ENCODE data around the gene NIM1K. TPM values are rescaled to one million over a fixed set of nuclear protein-coding genes. Genes with fewer than 3 reads are reported as not detected.
"Not testable (repeated sequence)": the region's sequence is repeated elsewhere in the genome, so short reads cannot be mapped to it uniquely, and the experiment has no call there.

NIM1K gene
- total RNA-seq, 1 experiment from 2014 or later: 0.26 TPM

DNA sequence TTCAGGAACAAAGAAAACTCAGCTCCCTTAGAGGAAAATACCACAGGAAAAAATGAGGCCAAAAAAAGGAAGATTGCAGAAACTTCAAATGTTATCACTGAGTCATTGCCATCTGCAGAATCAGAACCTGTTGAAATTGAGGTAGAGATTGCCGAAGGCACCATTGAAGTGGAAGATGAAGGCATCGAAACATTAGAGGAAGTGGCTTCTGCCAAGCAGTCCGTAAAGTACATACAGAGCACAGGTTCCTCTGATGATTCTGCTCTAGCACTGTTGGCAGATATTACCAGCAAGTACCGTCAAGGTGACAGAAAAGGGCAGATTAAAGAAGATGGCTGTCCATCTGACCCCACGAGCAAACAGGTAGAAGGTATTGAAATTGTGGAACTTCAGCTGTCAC lies 30.8 kb upstream of the NIM1K start:
- H3K27me3 Mint-ChIP-seq (ENCODE audit: unreplicated experiment): no peaks in the 10 kb centered on the region
- no peak overlapping the region for H3K4me3 Mint-ChIP-seq (ENCODE audit: low read depth, unreplicated experiment)
- CTCF ChIA-PET: interaction anchor here (0.7 kb wide), 1 partner anchor 1336 kb away, joined by 5 read pairs; no protein-coding TSS in a partner anchor
- no peak overlapping the region for H3K27ac Mint-ChIP-seq (ENCODE audit: unreplicated experiment)
- peaks cover 40% of the 10 kb centered on the region for H3K36me3 Mint-ChIP-seq (ENCODE audit: insufficient read depth, unreplicated experiment)
- no peaks in the 10 kb centered on the region for H3K4me1 Mint-ChIP-seq (ENCODE audit: low read depth, unreplicated experiment)
- TF ChIP-seq, protein P1, sequence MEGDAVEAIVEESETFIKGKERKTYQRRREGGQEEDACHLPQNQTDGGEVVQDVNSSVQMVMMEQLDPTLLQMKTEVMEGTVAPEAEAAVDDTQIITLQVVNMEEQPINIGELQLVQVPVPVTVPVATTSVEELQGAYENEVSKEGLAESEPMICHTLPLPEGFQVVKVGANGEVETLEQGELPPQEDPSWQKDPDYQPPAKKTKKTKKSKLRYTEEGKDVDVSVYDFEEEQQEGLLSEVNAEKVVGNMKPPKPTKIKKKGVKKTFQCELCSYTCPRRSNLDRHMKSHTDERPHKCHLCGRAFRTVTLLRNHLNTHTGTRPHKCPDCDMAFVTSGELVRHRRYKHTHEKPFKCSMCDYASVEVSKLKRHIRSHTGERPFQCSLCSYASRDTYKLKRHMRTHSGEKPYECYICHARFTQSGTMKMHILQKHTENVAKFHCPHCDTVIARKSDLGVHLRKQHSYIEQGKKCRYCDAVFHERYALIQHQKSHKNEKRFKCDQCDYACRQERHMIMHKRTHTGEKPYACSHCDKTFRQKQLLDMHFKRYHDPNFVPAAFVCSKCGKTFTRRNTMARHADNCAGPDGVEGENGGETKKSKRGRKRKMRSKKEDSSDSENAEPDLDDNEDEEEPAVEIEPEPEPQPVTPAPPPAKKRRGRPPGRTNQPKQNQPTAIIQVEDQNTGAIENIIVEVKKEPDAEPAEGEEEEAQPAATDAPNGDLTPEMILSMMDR (IDR thresholded peaks at IDR 0.05; ENCODE audit: unreplicated experiment): no peak
- BruUV-seq (replicated peaks): TSS peak; percentile 53
- intact Hi-C loops (cut with micrococcal nuclease; ENCODE audit: unreplicated experiment): no loop called here
- no peak for DNase-seq
- no peaks in the 10 kb centered on the region for H3K9me3 Mint-ChIP-seq (ENCODE audit: low read depth, unreplicated experiment)

DNA sequence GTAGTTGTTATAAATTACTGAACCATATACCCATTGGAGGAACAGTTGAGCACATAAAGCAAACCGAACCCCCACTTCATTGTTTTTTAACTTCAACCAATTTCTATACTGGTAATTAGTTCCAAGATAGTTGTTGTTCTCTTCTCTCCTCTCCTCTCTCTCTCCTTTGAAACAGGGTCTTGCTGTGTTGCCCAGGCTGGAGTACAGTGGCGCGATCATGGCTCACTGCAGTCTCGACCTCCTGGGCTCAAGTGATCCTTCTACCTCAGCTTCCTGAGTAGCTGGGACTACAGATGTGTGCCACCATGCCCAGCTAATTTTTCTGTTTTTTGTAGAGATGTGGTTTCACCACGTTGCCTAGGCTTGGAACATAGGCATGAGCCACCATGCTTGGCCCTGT lies 27.2 kb upstream of the NIM1K start:
- BruUV-seq (replicated peaks); H3K4me1 Mint-ChIP-seq (ENCODE audit: low read depth, unreplicated experiment); DNase-seq; H3K4me3 Mint-ChIP-seq (ENCODE audit: low read depth, unreplicated experiment); CTCF ChIA-PET; intact Hi-C loops (cut with micrococcal nuclease; ENCODE audit: unreplicated experiment); H3K9me3 Mint-ChIP-seq (ENCODE audit: low read depth, unreplicated experiment); H3K27ac Mint-ChIP-seq (ENCODE audit: unreplicated experiment); H3K27me3 Mint-ChIP-seq (ENCODE audit: unreplicated experiment): not testable (repeated sequence)
- H3K36me3 Mint-ChIP-seq (ENCODE audit: insufficient read depth, unreplicated experiment): peaks cover 38% of the 10 kb centered on the region

DNA sequence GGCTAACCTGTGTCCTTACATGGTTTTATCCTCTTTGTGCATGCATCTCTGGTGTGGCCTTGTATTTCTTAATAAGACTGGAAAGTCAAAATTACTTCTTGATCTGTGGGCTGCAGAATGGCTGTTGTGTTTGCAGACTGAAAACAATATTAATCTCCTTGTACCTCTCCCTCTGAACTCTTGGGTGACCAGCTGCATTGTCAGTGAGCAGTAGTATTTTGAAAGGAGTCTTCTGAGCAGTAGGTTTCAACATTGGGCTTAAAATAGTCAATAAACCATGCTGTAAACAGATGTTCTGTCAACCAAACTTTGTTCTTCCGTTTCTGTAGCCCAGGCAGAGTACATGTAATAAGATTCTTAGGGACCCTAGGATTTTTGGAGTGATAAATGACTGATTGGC lies 26.7 kb upstream of the NIM1K start:
- peaks cover 36% of the 10 kb centered on the region for H3K36me3 Mint-ChIP-seq (ENCODE audit: insufficient read depth, unreplicated experiment)
- intact Hi-C loops (cut with micrococcal nuclease; ENCODE audit: unreplicated experiment): no loop called here

DNA sequence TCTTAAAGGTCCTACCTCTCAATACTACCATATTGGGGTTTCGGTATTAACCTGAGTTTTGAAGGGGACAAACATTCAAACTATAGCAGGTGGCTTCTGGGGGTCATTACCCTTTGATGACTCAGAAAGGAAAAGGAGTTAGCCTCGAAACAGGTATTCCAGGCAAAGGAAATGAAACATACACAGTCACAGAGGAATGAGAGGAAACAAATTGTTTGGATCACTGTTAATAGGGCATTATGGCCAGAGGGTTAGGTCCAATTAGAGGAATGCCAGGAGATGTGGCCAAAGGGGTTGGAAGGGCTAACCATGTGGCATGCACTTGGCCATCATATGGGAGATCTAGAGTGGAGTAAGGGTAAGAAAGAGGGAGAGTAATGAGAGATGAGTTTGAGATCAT lies 23.9 kb upstream of the NIM1K start:
- TF ChIP-seq, protein P1 (IDR thresholded peaks at IDR 0.05; ENCODE audit: unreplicated experiment): no peak
- no peak overlapping the region for H3K27ac Mint-ChIP-seq (ENCODE audit: unreplicated experiment)
- no TSS peak for BruUV-seq (replicated peaks)
- H3K27me3 Mint-ChIP-seq (ENCODE audit: unreplicated experiment): no peaks in the 10 kb centered on the region
- CTCF ChIA-PET: no interaction called here
- peaks cover 35% of the 10 kb centered on the region for H3K36me3 Mint-ChIP-seq (ENCODE audit: insufficient read depth, unreplicated experiment)
- no peaks in the 10 kb centered on the region for H3K9me3 Mint-ChIP-seq (ENCODE audit: low read depth, unreplicated experiment)
- H3K4me3 Mint-ChIP-seq (ENCODE audit: low read depth, unreplicated experiment): no peak overlapping the region
- intact Hi-C loops (cut with micrococcal nuclease; ENCODE audit: unreplicated experiment): no loop called here
- H3K4me1 Mint-ChIP-seq (ENCODE audit: low read depth, unreplicated experiment): peaks cover 19% of the 10 kb centered on the region
- no peak for DNase-seq

More for the DNA sequence above, 26.7 kb upstream of the NIM1K start:
- Mint-ChIP-seq H3K9me3 (ENCODE audit: low read depth, unreplicated experiment) (no peaks in the 10 kb centered on the region), H3K27me3 (ENCODE audit: unreplicated experiment) (no peaks in the 10 kb centered on the region), H3K4me1 (ENCODE audit: low read depth, unreplicated experiment) (peaks cover 10% of the 10 kb centered on the region), H3K27ac (ENCODE audit: unreplicated experiment) (no peak overlapping the region), H3K4me3 (ENCODE audit: low read depth, unreplicated experiment) (no peak overlapping the region)
- TF ChIP-seq, protein P1 (IDR thresholded peaks at IDR 0.05; ENCODE audit: unreplicated experiment): no peak
- no TSS peak for BruUV-seq (replicated peaks)
- no peak for DNase-seq
- CTCF ChIA-PET: no interaction called here

DNA sequence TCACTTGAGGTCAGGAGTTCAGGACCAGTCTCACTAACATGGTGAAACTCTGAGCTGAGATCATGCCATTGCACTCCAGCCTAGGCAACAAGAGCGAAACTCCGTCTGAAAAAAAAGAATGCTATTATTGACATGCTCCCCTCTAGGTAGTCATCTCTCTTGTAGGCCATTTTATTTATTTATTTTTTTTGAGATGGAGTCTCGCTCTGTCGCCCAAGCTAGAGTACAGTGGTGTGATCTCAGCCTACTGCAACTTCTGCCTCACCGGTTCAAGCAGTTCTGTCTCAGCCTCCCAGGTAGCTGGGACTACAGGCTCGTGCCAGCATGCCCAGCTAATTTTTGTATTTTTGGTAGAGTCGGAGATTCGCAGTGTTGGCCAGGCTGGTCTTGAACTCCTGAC lies 20.6 kb upstream of the NIM1K start:
- H3K36me3 Mint-ChIP-seq (ENCODE audit: insufficient read depth, unreplicated experiment): peaks cover 29% of the 10 kb centered on the region
- no peak overlapping the region for H3K4me3 Mint-ChIP-seq (ENCODE audit: low read depth, unreplicated experiment)
- peaks cover 19% of the 10 kb centered on the region for H3K4me1 Mint-ChIP-seq (ENCODE audit: low read depth, unreplicated experiment)
- no peak overlapping the region for H3K27ac Mint-ChIP-seq (ENCODE audit: unreplicated experiment)
- no peaks in the 10 kb centered on the region for H3K9me3 Mint-ChIP-seq (ENCODE audit: low read depth, unreplicated experiment)
- DNase-seq: no peak
- TF ChIP-seq, protein P1 (IDR thresholded peaks at IDR 0.05; ENCODE audit: unreplicated experiment): no peak
- intact Hi-C loops (cut with micrococcal nuclease; ENCODE audit: unreplicated experiment): no loop called here
- no peaks in the 10 kb centered on the region for H3K27me3 Mint-ChIP-seq (ENCODE audit: unreplicated experiment)
- no TSS peak for BruUV-seq (replicated peaks)
- CTCF ChIA-PET: no interaction called here
